ENCODE measurements around the gene LIN54. TPM values are rescaled to one million over a fixed set of nuclear protein-coding genes. Genes with fewer than 3 reads are reported as not detected.
A peak's percentile ranks its signal among the peaks of the same experiment; 100 is the strongest.

LIN54 gene
- total and polyA plus RNA-seq, 2 of the 13 experiments (the other 11 are each of a cell fraction or from before 2014, with no cell fraction given), result 25.2 to 32.9 TPM

GRCh38 chr4:82890901-82891706 lies 119.5 kb downstream of the LIN54 start, which contains the start of gene SEC31A (continued):
- TF ChIP-seq CBX2 (IDR thresholded peaks at IDR 0.05; ENCODE audit: low read depth, low read length) (no peak), CBX2 (CRISPR knock-in tag; IDR thresholded peaks at IDR 0.05; ENCODE audit: low read depth) (no peak), REPIN1 (CRISPR knock-in tag; IDR thresholded peaks at IDR 0.05; ENCODE audit: borderline replicate concordance, low read depth) (peak; percentile 98), HNF1A (IDR thresholded peaks at IDR 0.05; ENCODE audit: low read depth) (no peak; the same call in 1 of the 2 replicates), HNF1A (CRISPR knock-in tag; IDR thresholded peaks at IDR 0.05; ENCODE audit: borderline replicate concordance) (peak; percentile 85), KLF9 (CRISPR knock-in tag; IDR thresholded peaks at IDR 0.05; ENCODE audit: low read depth) (peak; percentile 74; the same call in 1 of the 2 replicates), HOXD1 (CRISPR knock-in tag; IDR thresholded peaks at IDR 0.05) (peak; percentile 40; the same call in 1 of the 2 replicates), ZNF556 (CRISPR knock-in tag; IDR thresholded peaks at IDR 0.05; ENCODE audit: borderline replicate concordance) (peak; percentile 80; the same call in 1 of the 2 replicates), MLX (CRISPR knock-in tag; IDR thresholded peaks at IDR 0.05) (peak; percentile 43; the same call in 1 of the 2 replicates), YEATS4 (CRISPR knock-in tag; IDR thresholded peaks at IDR 0.05; ENCODE audit: borderline replicate concordance) (peak; percentile 100), ZNF10 (CRISPR knock-in tag; IDR thresholded peaks at IDR 0.05; ENCODE audit: borderline replicate concordance, low read depth) (no peak), ZNF292 (CRISPR knock-in tag; IDR thresholded peaks at IDR 0.05; ENCODE audit: borderline replicate concordance, low read depth) (peak; percentile 35; the same call in 1 of the 2 replicates), HMGA1 (CRISPR knock-in tag; conservative IDR thresholded peaks at IDR 0.05) (no peak), HDAC1 (CRISPR knock-in tag; IDR thresholded peaks at IDR 0.05) (peak; percentile 96)
- TF ChIP-seq, protein P1, sequence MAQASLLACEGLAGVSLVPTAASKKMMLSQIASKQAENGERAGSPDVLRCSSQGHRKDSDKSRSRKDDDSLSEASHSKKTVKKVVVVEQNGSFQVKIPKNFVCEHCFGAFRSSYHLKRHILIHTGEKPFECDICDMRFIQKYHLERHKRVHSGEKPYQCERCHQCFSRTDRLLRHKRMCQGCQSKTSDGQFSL (CRISPR knock-in tag; IDR thresholded peaks at IDR 0.05), result no peak; the same call in 1 of the 2 replicates
- TF ChIP-seq, protein P2, sequence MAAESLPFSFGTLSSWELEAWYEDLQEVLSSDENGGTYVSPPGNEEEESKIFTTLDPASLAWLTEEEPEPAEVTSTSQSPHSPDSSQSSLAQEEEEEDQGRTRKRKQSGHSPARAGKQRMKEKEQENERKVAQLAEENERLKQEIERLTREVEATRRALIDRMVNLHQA (CRISPR knock-in tag; IDR thresholded peaks at IDR 0.05), result no peak
